ENCODE results near the gene GGA2. TPM values are rescaled to one million over a fixed set of nuclear protein-coding genes. Genes with fewer than 3 reads are reported as not detected.

Gene GGA2
- total RNA-seq, 1 donor from 2014 or later: 52.1 TPM

DNA sequence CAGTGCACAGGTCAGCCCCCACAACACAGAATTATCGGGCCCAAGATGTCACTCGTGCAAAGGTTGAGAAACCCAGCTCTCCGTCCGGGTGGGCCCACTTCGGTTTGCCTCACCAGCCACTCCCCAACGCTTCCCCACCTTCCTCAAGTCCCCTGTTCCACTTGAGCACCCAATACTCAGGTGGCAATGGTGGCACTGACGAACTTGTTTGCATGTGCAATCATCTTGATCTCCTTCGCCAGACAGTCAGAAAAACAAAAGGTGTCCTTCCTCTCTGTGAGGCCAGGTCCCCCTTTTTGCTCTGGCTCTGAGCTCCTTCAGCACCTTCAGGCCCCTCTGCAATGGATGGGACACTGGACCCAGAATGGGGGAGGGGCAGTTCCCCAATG lies 3.7 kb downstream of the GGA2 start:
- DNase-seq (no peak), ATAC-seq (no peak)
- intact Hi-C loops (cut with micrococcal nuclease): no loop called here

DNA sequence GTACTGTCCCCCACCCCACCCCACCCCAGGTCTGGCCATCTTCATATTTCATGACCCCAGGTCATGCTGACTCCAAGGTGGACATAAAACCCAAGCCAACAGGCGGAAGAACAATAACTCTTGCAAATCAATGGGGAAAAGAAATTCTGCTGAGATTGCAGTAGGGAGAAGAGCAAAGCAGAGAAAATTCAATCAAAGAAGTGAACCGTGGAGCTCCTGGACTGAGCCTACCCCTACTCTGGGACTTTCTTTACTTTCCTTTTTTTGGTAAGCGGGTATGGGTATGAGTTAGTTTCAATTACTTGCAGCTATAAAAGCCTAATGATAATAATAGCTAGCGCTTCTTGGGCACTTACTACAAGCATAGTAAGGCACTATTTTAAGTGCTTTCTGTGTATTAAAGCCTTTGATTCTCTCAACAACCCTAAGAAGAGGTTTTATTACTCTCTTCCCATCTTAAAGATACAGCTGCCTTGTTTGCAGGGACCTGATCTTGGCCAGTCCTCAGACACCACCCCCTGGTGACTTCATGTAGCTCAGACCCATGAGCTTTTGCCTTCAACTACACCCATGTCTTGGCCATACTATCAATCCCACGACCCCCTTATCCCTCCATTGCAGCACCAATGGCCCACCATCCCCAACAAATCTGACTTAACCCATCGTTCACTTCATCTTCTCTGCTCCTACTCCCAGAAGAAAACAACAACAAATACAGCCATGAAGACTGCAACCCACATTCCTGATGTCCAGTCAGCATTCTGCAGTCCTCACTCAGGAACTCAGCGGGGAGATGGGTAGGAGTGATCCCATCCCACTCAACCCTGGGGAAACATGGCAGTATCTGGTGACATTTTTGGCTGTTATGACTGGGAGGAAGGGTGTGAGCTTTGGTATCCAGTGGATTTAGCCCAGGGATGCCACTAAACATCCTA lies 4.4 kb downstream of the GGA2 start:
- intact Hi-C loops (cut with micrococcal nuclease): no loop called here
- ATAC-seq (no peak), DNase-seq (no peak)

DNA sequence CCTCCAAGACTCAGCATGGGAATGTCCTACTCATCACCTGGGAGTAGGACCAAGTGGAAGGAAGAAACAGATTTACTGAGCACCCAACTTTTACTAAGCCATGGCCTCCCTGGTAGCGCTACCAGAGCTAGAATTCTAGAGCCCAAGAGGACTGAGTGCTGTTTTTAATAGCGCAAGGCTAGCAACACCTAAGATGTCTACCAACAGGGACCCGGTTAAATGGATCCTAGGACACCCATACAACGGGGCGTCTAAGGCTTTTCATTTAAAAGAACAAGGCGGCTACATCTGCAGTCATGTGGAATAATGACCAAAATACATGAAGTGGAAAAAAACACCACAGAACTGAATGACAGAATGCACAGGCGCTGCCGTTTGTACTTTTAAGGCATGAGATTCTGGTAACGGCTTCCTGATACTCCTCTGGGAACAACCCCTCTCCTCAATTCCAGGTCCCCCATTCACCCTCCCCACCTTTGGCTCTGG lies 5.1 kb downstream of the GGA2 start:
- intact Hi-C loops (cut with micrococcal nuclease): no loop called here

DNA sequence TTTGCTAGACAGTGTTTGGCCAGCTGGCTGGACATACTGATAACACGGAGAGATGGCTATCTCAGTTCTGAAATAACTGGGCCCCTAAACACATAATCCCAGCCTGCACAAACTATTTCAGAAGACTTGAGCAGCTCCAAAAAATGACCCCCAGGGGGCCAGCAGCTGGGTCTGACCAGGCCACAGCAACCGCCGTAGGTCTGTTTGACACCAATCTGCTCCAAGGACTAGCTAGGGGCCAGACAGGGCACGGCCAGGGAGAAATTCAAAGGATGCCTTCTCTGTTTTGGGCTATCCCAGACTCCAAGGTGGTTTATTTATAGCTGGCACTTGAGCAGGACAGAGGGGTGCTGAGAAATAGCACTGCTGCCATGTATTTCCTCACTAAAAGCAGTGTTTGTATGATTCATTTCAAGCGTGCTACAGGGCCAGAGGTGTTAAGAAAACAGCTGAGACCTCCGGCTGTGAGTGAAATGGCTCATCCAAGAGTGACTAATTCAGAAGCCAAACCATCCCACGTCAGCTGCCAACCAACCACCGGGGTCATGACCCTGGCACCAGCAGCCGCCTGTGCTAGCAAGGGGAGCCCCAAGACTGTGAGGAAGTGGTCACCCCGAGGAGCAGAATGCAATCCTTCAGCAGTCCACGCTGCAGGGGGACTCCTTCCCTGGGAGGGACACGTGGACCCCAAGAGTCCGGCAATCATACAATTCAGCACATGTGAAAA lies 5.7 kb downstream of the GGA2 start:
- ATAC-seq: peak; percentile 63
- intact Hi-C loops (cut with micrococcal nuclease): no loop called here
- peak; percentile 46 for DNase-seq

More for the DNA sequence above, 5.1 kb downstream of the GGA2 start:
- DNase-seq (no peak), ATAC-seq (no peak)

DNA sequence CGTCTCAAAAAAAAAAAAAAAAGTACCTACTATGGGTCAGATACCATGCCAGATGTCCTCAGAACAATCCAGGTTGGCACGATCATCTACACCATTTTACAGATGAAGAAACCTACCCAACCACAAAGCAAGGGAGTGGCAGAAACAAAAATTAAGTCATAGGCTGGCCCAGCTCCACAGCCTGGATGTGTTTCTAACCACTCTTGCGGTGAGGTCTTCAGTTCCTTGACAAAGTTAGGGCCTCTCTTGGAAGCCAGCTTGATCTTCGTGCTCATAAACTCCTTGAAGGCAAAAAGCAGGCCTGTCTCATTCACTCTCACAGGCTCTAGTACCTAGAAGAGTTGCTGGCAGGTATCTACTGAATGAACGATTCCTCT lies 6.2 kb downstream of the GGA2 start:
- peak; percentile 50 for ATAC-seq
- intact Hi-C loops (cut with micrococcal nuclease): no loop called here
- DNase-seq: peak; percentile 50

DNA sequence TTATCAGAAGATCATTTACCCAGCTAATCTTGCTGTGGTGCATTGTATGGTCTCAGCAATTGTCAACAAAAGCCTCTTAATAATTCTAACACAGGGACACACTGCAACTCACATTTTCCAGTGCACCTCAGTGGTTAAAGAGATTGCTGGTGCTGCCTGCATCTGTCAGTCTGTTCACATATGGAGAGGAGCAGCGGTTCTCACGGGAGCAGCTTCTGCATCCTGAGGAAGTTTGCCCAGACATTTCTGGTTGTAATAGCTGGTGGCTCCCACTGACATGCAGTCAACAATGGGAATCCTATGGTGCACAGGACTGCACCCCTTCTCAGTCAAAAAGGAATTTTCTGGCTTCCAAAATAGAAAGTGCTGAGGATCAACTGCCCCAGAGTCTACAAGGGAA lies 7.8 kb downstream of the GGA2 start:
- DNase-seq: no peak
- ATAC-seq: no peak
- intact Hi-C loops (cut with micrococcal nuclease): no loop called here

DNA sequence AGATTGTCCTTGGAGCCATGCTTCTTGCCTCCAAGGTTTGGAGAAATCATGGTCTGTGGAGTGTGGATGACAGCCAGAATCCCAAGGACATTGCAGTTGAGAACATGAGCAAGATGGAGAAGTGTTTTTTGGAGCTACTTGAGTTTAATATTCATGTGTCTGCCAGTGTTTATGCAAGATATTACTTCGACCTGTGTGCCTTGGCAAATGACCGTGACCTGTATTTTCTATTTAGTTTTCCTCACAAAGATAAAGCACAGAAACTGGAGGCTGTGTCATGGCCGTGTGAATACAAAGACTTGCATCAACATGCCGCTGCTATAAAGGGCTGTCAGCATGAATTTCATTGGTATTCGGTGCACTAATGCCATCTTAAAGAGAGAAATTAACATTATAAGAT lies 9.0 kb downstream of the GGA2 start:
- intact Hi-C loops (cut with micrococcal nuclease): no loop called here
- no peak for DNase-seq
- ATAC-seq: no peak

DNA sequence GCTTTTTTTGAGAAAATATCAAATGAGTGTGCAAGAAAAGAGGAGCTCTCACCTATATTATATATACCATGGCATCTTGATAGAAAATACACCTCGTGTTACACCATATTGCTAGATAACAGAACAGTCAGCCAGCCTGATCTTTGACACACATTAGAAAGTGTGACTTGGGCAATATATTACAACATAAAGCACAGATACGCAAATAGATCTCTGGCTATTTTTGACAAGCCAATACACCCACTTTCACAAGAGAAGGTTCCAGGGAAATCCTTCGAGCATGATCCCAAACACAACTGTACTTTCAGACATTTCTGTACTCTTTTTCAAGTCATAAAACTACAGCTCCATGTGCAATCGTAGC lies 9.4 kb downstream of the GGA2 start:
- intact Hi-C loops (cut with micrococcal nuclease): no loop called here
- no peak for ATAC-seq
- DNase-seq: no peak

DNA sequence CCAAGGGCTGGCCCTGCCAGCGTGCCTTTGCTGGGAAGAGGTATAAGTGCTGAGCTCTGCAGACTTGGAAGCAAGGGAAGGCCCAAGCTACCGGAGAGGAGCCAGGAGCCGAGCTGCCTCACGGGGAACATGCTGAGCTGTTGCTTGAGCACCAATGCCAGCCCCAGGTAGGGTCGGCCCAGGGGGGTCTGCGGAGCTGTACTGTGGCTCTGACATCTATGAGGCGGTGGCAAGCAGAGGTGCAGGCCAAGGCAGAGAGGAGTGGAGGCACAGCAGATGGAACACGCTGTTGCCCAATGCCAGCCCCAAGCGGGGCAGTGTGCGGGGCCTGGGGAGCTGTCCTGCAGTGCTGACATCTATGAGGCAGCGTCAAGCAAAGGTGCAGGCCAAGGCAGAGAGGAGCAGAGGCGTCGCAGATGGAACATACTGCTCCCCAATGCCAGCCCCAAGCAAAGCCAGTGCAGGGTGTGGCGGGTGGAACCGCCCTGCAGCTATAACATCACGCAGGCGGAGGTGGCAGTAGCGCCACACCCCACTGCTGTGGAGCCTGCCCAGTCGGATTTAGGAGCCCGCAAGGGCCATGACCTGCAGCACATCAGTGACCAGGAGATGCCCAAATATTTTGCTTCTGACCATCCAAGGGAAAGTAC lies 10.0 kb downstream of the GGA2 start:
- intact Hi-C loops (cut with micrococcal nuclease): no loop called here
- ATAC-seq: no peak
- no peak for DNase-seq

DNA sequence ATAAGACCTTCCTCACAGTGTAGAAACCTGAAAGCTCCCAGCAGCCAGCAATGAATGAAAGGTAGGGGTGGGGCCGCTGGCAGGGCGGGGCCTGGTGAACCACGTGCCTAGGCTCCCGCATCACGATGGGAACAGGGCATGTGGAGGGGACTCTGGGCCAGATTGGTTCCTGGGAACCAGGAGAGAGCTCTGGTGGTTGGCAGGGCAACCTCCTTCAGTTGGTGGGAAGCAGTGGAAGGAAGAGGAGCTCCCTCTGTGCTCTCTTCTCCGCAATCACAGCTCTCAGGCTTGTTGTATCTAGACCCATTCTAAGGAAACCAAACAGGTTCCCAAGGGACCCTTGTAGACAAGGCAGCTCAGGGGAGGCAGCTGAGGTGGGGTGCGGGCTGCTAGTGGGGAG lies 10.5 kb downstream of the GGA2 start:
- intact Hi-C loops (cut with micrococcal nuclease): no loop called here
- ATAC-seq (no peak), DNase-seq (no peak)

DNA sequence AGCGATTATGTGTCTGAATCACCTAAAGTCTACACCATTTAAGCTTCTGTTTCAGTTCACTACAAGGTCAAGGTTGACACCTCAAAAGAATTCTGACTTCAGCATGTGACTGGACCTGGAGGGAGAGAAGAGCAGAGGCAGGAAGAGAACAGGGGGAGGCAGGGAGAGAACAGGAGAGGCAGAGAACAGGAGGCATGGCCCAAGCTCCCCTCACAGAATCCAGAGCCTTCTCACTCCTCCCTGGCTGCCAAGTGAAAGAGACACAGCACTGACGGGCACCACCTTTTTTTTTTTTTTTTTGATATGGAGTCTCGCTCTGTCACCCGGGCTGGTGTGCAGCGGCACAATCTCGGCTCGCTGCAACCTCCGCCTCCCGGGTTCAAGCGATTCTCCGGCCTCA lies 11.4 kb downstream of the GGA2 start:
- ATAC-seq (peak; percentile 76), DNase-seq (no peak)
- intact Hi-C loops (cut with micrococcal nuclease): no loop called here

DNA sequence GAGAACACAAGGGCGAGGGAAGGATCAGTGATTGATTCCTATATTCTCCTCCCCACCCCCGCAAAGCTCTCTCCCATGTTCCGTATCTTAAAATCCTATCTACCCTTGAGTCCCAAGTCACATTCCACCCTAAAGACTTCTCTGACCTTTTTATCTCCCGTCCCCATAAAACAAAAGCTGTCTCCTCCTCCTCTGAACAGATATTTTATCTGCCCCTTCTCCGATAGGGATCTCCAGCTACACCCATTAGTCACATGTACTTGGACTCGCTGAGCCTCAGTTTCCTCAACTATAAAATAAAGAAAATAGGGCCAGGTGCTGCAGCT lies 12.8 kb downstream of the GGA2 start:
- intact Hi-C loops (cut with micrococcal nuclease): no loop called here
- ATAC-seq: no peak
- DNase-seq: no peak

DNA sequence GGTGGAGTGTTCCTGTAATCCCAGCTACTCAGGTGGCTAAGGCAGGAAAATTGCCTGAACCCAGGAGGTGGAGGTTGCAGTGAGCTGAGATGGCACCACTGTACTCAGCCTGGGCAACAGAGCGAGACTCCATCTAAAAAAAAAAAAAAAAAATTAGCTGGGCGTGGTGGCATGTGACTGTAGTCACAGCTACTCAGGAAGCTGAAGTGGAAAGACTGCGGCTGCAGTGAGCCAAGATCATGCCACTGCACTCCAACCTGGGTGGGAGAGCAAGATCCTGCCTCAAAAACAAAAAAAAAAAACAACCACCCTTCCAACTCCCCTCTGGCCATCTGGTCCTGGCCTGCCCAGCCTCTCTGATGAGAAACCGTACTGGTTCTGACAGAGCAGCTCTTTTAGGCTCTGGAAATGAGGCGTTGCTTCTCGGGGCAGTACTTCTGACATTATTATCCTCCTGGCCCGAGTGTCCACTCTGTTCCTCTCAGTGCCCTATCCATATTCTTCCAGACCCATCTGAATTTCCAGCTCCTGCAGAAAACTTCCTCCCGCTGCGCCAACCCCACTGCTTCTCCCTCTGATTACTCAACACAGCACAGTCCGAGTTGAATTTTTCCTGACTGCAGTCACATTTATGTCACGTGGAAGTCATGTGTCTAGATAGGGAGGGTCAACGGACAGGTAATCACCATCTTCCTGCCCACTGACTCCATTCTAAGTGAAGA lies 13.3 kb downstream of the GGA2 start:
- intact Hi-C loops (cut with micrococcal nuclease): no loop called here
- ATAC-seq: peak; percentile 57
- DNase-seq: no peak

DNA sequence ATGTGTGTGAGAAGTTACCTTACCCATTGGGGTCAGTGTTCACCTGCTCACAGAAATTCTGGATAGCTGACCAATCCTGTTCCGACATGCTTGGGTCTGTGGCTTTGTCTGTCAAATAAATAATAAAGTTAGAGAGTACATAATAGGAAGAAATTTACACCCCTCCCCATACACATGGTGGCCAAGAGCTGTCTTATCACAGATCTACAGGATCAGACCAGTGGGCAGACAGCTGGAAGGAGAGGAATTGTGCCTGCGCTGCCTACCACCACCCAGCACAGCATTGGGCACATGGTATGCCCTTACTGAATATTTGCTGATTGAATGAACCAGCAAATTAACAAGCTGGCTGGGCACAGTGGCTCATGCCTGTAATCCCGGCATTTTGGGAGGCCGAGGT lies 14.6 kb downstream of the GGA2 start:
- DNase-seq (no peak), ATAC-seq (no peak)
- intact Hi-C loops (cut with micrococcal nuclease): no loop called here

DNA sequence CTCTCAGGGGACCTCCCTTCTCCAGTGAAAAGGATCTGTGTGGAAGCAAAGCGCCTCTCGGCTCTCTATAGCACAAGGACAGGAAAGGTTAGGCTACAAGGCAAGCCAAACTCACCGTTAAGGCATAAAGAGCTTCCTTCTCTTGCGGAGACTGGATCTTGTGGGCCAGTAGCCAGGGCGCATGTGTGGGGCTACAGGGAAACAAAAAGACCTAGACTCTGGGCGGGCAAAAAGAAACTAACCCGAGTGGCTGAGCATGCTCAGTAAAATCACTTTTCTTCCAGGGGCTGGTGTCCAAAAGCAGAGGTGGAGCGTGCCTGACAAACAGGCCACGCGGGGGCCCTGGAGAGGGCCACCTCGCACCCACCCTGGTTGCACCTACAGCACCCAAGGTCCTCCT lies 16.1 kb downstream of the GGA2 start:
- intact Hi-C loops (cut with micrococcal nuclease): no loop called here
- ATAC-seq: no peak
- DNase-seq: no peak

DNA sequence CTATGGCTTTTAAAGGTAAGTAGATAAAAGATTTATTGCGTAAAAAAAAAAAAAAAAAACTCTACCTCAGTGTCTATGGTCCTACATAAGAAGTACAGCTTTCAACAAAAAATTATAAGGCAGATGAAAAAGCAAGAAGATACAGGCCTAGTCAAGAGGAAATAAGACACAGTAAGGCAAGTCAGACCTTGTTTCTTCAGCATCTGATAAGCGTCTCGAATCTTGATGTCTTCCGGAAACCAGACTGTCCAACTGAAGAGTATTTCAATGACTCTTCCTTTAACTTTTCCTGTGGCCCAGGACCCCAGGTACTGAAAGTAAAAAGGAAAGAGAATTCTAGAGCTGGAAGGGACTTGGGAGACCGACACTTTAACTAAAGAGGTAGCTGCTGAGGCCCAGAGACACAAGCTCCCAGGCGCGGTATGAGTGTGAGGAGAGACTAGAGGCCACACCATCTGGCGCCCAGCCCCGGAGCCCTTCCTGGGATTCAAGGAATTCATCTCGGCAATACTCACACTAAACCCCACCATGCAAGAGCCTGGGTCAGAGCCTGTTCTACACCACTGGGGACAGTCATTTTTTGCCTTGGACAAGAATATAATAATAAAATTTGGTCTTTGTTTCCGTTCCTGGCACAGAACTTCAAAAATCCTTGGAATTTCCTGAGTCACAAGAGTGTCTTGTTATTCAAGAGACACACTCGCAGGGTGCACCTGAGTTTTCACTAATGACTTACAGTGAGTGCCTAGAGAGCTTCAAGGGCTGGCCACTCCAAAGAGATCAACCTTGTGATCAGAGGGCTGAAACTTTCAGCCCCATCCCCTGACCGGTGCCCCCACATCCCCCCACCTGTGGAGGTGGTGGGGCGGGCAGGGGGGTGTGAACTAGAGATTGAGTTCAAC lies 18.6 kb downstream of the GGA2 start:
- intact Hi-C loops (cut with micrococcal nuclease): no loop called here
- ATAC-seq: peak; percentile 21
- DNase-seq: no peak

DNA sequence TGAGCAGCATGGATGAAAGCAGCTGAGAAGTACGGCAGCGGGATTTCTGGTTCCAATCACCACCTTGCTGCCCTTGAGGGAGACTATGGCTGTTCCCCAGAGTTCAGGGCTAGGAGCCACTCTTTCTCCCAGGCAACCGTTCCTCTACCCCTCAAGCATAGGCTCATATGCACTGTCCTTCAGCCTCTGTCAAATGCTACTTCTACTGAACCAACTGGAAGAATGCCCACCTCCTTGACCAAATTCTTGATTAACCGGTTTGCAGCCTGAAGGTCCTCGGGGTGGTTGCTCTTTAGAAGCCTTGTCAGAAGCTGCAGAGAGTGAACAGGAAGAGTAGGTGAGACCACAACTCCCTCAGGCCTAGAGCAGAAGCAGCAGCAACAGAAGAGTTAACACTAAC lies 23.8 kb downstream of the GGA2 start:
- ATAC-seq: no peak
- intact Hi-C loops (cut with micrococcal nuclease): no loop called here
- no peak for DNase-seq

DNA sequence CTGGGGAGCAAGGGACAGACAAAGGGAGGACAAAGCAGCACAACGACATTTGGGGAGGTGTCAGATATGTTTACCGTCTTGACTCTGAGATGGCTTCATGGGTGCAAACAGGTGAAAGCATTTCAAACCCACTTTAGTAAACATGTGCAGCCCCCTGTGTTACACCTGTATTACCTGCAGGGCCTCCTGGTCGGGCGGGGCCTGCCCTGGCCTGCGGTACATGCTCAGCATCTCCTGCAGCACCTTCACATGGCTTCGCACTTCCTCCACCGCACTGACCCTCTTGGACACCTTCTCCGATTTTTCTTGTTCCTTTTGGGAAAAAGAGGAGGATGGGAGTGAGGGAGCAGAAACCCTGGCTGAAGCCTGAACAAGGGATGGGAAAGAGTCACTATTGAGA lies 24.5 kb downstream of the GGA2 start:
- intact Hi-C loops (cut with micrococcal nuclease): no loop called here
- ATAC-seq (no peak), DNase-seq (no peak)

DNA sequence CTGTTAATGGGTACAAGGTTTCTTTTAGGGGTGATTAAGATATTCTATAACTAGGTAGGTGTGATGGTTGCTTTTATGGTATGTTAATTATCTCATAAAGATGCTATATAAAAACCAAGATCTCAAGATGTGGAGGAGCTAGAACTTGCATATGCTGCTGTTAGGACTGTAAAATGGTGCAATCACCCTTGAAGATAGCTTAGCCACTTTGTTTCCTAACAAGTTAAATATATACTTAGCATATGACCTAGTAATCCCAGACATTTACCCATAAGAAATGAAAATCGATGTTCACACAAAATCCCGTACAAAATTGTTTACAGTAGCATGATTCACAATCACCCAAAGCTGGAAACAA lies 25.1 kb downstream of the GGA2 start:
- DNase-seq (no peak), ATAC-seq (no peak)
- intact Hi-C loops (cut with micrococcal nuclease): no loop called here
